Naive thymus-derived CD4-positive, alpha-beta T cell (primary cell): ENCODE results near the gene ELOVL4. TPM values are rescaled to one million over a fixed set of nuclear protein-coding genes. Genes with fewer than 3 reads are reported as not detected.
A peak's percentile ranks its signal among the peaks of the same experiment; 100 is the strongest.

Source experiments
- ATAC-seq: fragments of 150-1000 bp; cut with Tn5 transposase; 2 replicates; pipeline ENCODE4 v1.10.0; 2021; ENCODE audit warnings: mild to moderate bottlenecking, moderate library complexity
- CTCF ChIA-PET: fragments of 350-600 bp; sonication (Branson Sonifier 250); formaldehyde crosslinking; loops from one replicate; lab custom pipeline; 2021; ENCODE audit warnings: antibody characterized with exemption; lab: Charles Lee
- POLR2A ChIA-PET: fragments of 350-600 bp; sonication (Branson Sonifier 250); formaldehyde crosslinking; loops from one replicate; lab custom pipeline; 2021; ENCODE audit warnings: antibody characterized with exemption, inconsistent platforms; lab: Charles Lee
- DNase-seq, 9 donors: peaks; one replicate each; pipeline versions ENCODE4 v3.0.0 to v3.0.0-alpha.2; 2020 to 2022; ENCODE audit warnings: mixed read lengths in 1 of 9
- H3K27ac ChIP-seq: one replicate; pipeline ENCODE4 v1.7.0; 2013; ENCODE audit warnings: mild to moderate bottlenecking, low read depth, low read length, moderate library complexity
- H3K27me3 ChIP-seq, 2 donors: one replicate each; pipeline ENCODE4 v1.7.0; 2013; ENCODE audit warnings: low read length in 2 of 2, mild to moderate bottlenecking in 2 of 2, moderate library complexity in 2 of 2; ENCODE audit not compliant: control insufficient read depth in 2 of 2, insufficient read depth in 2 of 2
- H3K36me3 ChIP-seq, 3 experiments: 1 replicate in 2 of 3; 2 replicates in 1 of 3; pipeline ENCODE4 v1.7.0; 2013; ENCODE audit warnings: low read length in 3 of 3, mild to moderate bottlenecking in 3 of 3, moderate library complexity in 1 of 3; ENCODE audit not compliant: insufficient read depth in 3 of 3, control insufficient read depth in 2 of 3
- H3K4me1 ChIP-seq, 2 donors: one replicate each; pipeline ENCODE4 v1.7.0; 2013; ENCODE audit warnings: low read length in 2 of 2, mild to moderate bottlenecking in 2 of 2, moderate library complexity in 1 of 2; ENCODE audit not compliant: control insufficient read depth in 2 of 2, insufficient read depth in 2 of 2
- H3K4me3 ChIP-seq: 2 replicates; pipeline ENCODE4 v1.7.0; 2013; ENCODE audit warnings: mild to moderate bottlenecking, low read length
- H3K9me3 ChIP-seq, 3 experiments: 1 replicate in 2 of 3; 2 replicates in 1 of 3; pipeline ENCODE4 v1.7.0; 2013; ENCODE audit warnings: low read length in 3 of 3; ENCODE audit not compliant: control insufficient read depth in 2 of 3
- H3K27ac Mint-ChIP-seq, 9 donors: one replicate each; pipeline ENCODE4 v1.8.0; 2020 to 2022; ENCODE audit warnings: mixed read lengths in 9 of 9, mild to moderate bottlenecking in 8 of 9, moderate library complexity in 5 of 9, inconsistent platforms in 2 of 9
- H3K27me3 Mint-ChIP-seq, 5 donors: one replicate each; pipeline ENCODE4 v1.8.0; 2021 to 2022; ENCODE audit warnings: mixed read lengths in 5 of 5, mild to moderate bottlenecking in 1 of 5
- H3K36me3 Mint-ChIP-seq, 5 donors: one replicate each; pipeline ENCODE4 v1.8.0; 2020 to 2022; ENCODE audit warnings: mixed read lengths in 5 of 5, mild to moderate bottlenecking in 3 of 5, inconsistent platforms in 1 of 5
- H3K4me1 Mint-ChIP-seq, 7 donors: one replicate each; pipeline ENCODE4 v1.8.0; 2020 to 2022; ENCODE audit warnings: mixed read lengths in 7 of 7, mild to moderate bottlenecking in 3 of 7, inconsistent platforms in 1 of 7
- H3K4me3 Mint-ChIP-seq, 10 donors: one replicate each; pipeline ENCODE4 v1.8.0; 2020 to 2022; ENCODE audit warnings: mild to moderate bottlenecking in 10 of 10, mixed read lengths in 10 of 10, moderate library complexity in 6 of 10, inconsistent platforms in 2 of 10
- H3K9me3 Mint-ChIP-seq, 11 donors: one replicate each; pipeline ENCODE4 v1.8.0; 2020 to 2022; ENCODE audit warnings: mixed read lengths in 11 of 11, mild to moderate bottlenecking in 4 of 11, inconsistent platforms in 1 of 11, moderate library complexity in 1 of 11
- intact Hi-C, 2 donors: fragments of 100-400 bp; cut with micrococcal nuclease; formaldehyde crosslinking; loops; one replicate each; pipeline ENCODE4 v1.15.1; 2023
- polyA plus RNA-seq, 2 donors: library from polyadenylated mRNA; unstranded; fragments of 300-500 nt; fragmentation: Illumina TruSeq; gene quantifications; one replicate each; pipeline ENCODE4 v1.2.3, GENCODE V29; 2021
- total RNA-seq, 6 experiments: library from RNA in 5 of 6; stranded (reverse) in 5 of 6; gene quantifications; 1 replicate in 5 of 6; 2 replicates in 1 of 6; pipeline ENCODE4 v1.2.3 and lab custom pipeline; 2021 to 2026

The ELOVL4 gene
- total and polyA plus RNA-seq, 7 experiments from 2014 or later = 0.11 to 1.6 (median 0.39) TPM

DNA sequence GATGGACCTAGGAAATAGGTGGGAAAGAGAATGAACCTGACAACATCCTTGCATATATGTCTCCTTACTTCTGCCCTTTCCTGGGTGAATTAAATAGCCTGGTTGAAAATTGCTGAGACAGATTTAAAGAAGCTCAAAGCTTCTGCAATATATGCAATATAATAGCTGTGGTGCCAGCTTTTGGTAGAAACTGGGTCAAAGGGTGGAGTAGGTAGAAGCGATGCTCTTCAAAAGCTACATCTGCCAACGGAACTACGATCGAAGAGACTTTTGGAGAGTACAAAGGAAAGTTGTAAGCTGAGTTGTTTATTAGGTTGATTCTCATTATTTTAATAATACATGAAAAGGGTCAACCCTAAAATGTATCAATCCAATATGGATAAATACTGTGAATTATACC, 34.3 kb upstream of the ELOVL4 start:
- intact Hi-C loops = no loop called here
- Mint-ChIP-seq H3K27ac (no peak overlapping the region), H3K4me3 (no peak overlapping the region), H3K27me3 (peaks cover 4 to 22% (median 8%) of the 10 kb centered on the region in 5 donors), H3K9me3 (no peaks in the 10 kb centered on the region), H3K36me3 (no peaks in the 10 kb centered on the region), H3K4me1 (peaks cover 0 to 10% (median 1%) of the 10 kb centered on the region in 7 donors)
- no peaks in the 10 kb centered on the region for H3K27me3 ChIP-seq
- POLR2A ChIA-PET = interaction anchor here (0.8 kb wide), 1 partner anchor 1765 kb away, joined by 9 read pairs; no protein-coding TSS in a partner anchor
- CTCF ChIA-PET = interaction anchor here (1.0 kb wide), 1 partner anchor 10 kb away, joined by 3 read pairs; no protein-coding TSS in a partner anchor
- no peak overlapping the region for H3K27ac ChIP-seq
- H3K4me1 ChIP-seq = no peaks in the 10 kb centered on the region
- no peaks in the 10 kb centered on the region for H3K36me3 ChIP-seq
- ATAC-seq (no peak), DNase-seq (no peak)
- no peak overlapping the region for H3K4me3 ChIP-seq
- no peaks in the 10 kb centered on the region for H3K9me3 ChIP-seq

DNA sequence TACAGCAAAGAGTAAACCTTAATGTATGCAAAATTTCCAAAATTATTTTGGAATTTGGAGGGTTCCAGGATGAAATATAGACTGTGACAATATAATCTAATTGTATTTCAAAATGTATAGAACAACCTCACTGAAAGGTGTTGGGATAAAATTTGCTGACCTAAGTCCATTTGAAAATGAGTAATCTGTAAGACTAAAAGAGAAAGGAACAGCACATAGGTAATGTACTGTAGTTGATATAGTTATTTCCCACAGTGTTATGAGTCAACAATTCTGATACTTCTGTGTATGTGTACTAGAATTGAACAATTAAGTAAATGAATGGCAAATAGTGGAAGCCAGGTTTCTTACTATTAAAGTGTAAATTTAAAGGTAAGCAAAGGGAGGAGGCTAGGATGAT, 23.8 kb upstream of the ELOVL4 start:
- no peak overlapping the region for H3K4me3 Mint-ChIP-seq

DNA sequence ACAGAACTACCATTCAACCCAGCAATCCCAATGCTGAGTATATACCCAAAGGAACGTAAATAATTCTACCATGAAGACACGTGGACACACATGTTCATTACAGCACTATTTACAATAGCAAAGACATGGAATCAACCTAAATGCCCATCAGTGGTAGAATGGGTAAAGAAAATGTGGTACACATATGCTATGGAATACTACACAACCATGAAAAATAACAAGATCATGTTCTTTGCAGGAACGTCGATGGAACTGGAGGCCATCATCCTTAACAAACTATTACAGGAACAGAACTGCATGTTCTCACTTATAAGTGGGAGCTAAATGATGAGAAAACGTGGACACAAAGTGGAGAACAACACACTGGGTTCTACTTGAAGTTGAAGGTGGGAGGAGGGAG, 22.4 kb upstream of the ELOVL4 start:
- DNase-seq = no peak
- peaks cover 7 to 30% (median 17%) of the 10 kb centered on the region in 5 donors for H3K27me3 Mint-ChIP-seq

More for the DNA sequence above, 23.8 kb upstream of the ELOVL4 start:
- Histone ChIP-seq H3K9me3 (peaks cover 0 to 4% (median 0%) of the 10 kb centered on the region in 3 experiments), H3K27ac (no peak overlapping the region), H3K27me3 (no peaks in the 10 kb centered on the region), H3K4me1 (no peaks in the 10 kb centered on the region), H3K4me3 (no peak overlapping the region), H3K36me3 (no peaks in the 10 kb centered on the region)
- Mint-ChIP-seq H3K27ac (no peak overlapping the region), H3K27me3 (peaks cover 7 to 25% (median 21%) of the 10 kb centered on the region in 5 donors), H3K4me1 (peaks cover 0 to 3% (median 0%) of the 10 kb centered on the region in 7 donors), H3K36me3 (peaks cover 0 to 14% (median 5%) of the 10 kb centered on the region in 5 donors), H3K9me3 (peaks cover 2 to 50% (median 27%) of the 10 kb centered on the region in 11 donors)
- ChIA-PET POLR2A (no interaction called here), CTCF (no interaction called here)
- ATAC-seq (no peak), DNase-seq (no peak)
- intact Hi-C loops = no loop called here

DNA sequence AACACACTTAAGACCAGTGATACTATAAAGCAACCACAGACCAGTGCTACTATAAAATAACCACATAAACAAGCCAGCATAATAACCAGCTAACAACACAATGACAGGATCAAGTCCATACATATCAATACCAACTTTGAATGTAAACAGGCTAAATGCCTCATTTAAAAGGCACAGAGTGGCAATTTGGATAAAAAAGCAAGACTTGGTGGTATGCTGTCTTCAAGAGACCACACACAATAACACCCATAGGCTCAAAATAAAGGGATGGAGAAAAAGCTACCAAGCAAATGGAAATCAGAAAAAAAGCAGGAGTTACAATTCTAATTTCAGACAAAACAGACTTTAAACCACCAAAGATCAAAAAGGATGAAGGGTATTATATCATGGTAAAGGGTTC, 19.8 kb upstream of the ELOVL4 start:
- Mint-ChIP-seq H3K4me1 (peaks cover 0 to 1% (median 0%) of the 10 kb centered on the region in 7 donors), H3K27me3 (peaks cover 7 to 25% (median 22%) of the 10 kb centered on the region in 5 donors), H3K36me3 (peaks cover 0 to 14% (median 5%) of the 10 kb centered on the region in 5 donors), H3K27ac (no peak overlapping the region), H3K4me3 (no peak overlapping the region), H3K9me3 (peaks cover 2 to 56% (median 29%) of the 10 kb centered on the region in 11 donors)
- POLR2A ChIA-PET = no interaction called here
- CTCF ChIA-PET = no interaction called here
- H3K9me3 ChIP-seq = peaks cover 0 to 4% (median 0%) of the 10 kb centered on the region in 3 experiments
- H3K36me3 ChIP-seq = no peaks in the 10 kb centered on the region
- ATAC-seq (no peak), DNase-seq (no peak)
- H3K4me1 ChIP-seq = no peaks in the 10 kb centered on the region
- intact Hi-C loops = no loop called here
- no peak overlapping the region for H3K27ac ChIP-seq
- no peaks in the 10 kb centered on the region for H3K27me3 ChIP-seq
- no peak overlapping the region for H3K4me3 ChIP-seq

More for the DNA sequence above, 22.4 kb upstream of the ELOVL4 start:
- Mint-ChIP-seq H3K27ac (no peak overlapping the region), H3K36me3 (peaks cover 0 to 14% (median 5%) of the 10 kb centered on the region in 5 donors), H3K4me3 (no peak overlapping the region), H3K4me1 (peaks cover 0 to 1% (median 0%) of the 10 kb centered on the region in 7 donors), H3K9me3 (peaks cover 2 to 56% (median 29%) of the 10 kb centered on the region in 11 donors)
- Histone ChIP-seq H3K9me3 (peaks cover 0 to 4% (median 0%) of the 10 kb centered on the region in 3 experiments), H3K27me3 (no peaks in the 10 kb centered on the region), H3K27ac (no peak overlapping the region), H3K4me3 (no peak overlapping the region), H3K36me3 (no peaks in the 10 kb centered on the region), H3K4me1 (no peaks in the 10 kb centered on the region)
- no peak for ATAC-seq
- CTCF ChIA-PET = no interaction called here
- intact Hi-C loops = no loop called here
- POLR2A ChIA-PET = no interaction called here

DNA sequence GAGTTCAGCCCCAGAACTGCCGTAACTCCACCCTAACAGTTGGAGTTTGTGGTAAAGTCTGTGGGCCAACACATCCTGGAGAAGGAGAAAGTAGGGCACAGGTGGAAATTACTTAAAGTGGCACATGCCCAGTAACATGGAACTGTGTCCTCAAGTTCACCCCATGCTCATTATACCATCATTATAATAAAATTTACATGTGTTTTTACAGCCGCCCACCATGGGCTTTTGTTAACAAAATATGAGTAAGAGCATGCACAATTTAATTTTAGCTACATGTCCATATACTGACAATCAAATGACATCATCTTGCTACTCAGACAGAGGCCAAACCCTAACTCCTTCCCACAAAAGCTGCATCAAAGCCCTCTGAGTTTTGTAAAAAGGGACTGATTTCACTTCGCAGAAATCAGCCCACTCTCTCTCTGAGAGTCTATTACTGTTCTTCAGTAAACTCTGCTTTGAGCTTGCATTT, 17.3 kb upstream of the ELOVL4 start:
- H3K36me3 ChIP-seq = no peaks in the 10 kb centered on the region
- no peak for DNase-seq

DNA sequence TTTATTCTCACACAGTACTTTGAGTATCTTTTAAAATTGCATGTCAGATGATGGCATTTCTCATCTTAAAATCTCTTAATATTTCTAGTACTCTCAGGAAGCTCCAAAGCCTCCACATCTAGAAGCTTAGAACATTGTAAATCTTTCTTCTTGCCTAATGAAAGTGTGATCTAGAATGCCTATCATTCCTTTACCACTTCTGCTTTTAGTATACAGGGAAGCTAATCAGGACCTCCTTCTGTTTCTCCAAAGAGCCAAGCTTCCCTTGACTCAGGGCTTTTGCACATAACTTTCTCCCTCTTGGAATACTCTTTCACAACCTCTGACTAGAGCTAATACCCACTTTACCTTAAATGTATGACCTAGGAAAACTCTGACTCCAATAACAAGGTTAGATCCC, 7.5 kb upstream of the ELOVL4 start:
- Mint-ChIP-seq H3K27ac (no peak overlapping the region), H3K9me3 (peaks cover 0 to 14% (median 3%) of the 10 kb centered on the region in 11 donors), H3K27me3 (peaks cover 20 to 36% (median 25%) of the 10 kb centered on the region in 5 donors), H3K36me3 (peaks cover 0 to 6% (median 0%) of the 10 kb centered on the region in 5 donors), H3K4me1 (peaks cover 0 to 2% (median 0%) of the 10 kb centered on the region in 7 donors), H3K4me3 (no peak overlapping the region)
- H3K9me3 ChIP-seq = no peaks in the 10 kb centered on the region
- no peaks in the 10 kb centered on the region for H3K36me3 ChIP-seq
- no peaks in the 10 kb centered on the region for H3K4me1 ChIP-seq
- no peak for DNase-seq
- ATAC-seq = no peak
- intact Hi-C loops = no loop called here
- no peaks in the 10 kb centered on the region for H3K27me3 ChIP-seq
- POLR2A ChIA-PET = no interaction called here
- H3K27ac ChIP-seq = no peak overlapping the region
- H3K4me3 ChIP-seq = no peak overlapping the region
- CTCF ChIA-PET = no interaction called here

More for the DNA sequence above, 17.3 kb upstream of the ELOVL4 start:
- CTCF ChIA-PET = no interaction called here
- Mint-ChIP-seq H3K27ac (no peak overlapping the region), H3K36me3 (peaks cover 0 to 10% (median 5%) of the 10 kb centered on the region in 5 donors), H3K4me1 (peaks cover 0 to 1% (median 0%) of the 10 kb centered on the region in 7 donors), H3K4me3 (no peak overlapping the region), H3K9me3 (peaks cover 2 to 40% (median 26%) of the 10 kb centered on the region in 11 donors), H3K27me3 (peaks cover 7 to 32% (median 24%) of the 10 kb centered on the region in 5 donors)
- intact Hi-C loops = no loop called here
- no peaks in the 10 kb centered on the region for H3K4me1 ChIP-seq
- ATAC-seq = peak; percentile 48
- no peak overlapping the region for H3K4me3 ChIP-seq
- H3K9me3 ChIP-seq = peaks cover 0 to under 1% (median 0%) of the 10 kb centered on the region in 3 experiments
- H3K27ac ChIP-seq = no peak overlapping the region
- H3K27me3 ChIP-seq = no peaks in the 10 kb centered on the region
- POLR2A ChIA-PET = no interaction called here
